Measurements from ENCODE around the gene FZR1. TPM values are rescaled to one million over a fixed set of nuclear protein-coding genes. Genes with fewer than 3 reads are reported as not detected.
A peak's percentile ranks its signal among the peaks of the same experiment; 100 is the strongest.

FZR1 gene
- total and polyA plus RNA-seq, 9 of the 15 experiments (the other 6 are each of a cell fraction or from before 2014, with no cell fraction given): 0.18 to 48.0 (median 22.2) TPM

DNA sequence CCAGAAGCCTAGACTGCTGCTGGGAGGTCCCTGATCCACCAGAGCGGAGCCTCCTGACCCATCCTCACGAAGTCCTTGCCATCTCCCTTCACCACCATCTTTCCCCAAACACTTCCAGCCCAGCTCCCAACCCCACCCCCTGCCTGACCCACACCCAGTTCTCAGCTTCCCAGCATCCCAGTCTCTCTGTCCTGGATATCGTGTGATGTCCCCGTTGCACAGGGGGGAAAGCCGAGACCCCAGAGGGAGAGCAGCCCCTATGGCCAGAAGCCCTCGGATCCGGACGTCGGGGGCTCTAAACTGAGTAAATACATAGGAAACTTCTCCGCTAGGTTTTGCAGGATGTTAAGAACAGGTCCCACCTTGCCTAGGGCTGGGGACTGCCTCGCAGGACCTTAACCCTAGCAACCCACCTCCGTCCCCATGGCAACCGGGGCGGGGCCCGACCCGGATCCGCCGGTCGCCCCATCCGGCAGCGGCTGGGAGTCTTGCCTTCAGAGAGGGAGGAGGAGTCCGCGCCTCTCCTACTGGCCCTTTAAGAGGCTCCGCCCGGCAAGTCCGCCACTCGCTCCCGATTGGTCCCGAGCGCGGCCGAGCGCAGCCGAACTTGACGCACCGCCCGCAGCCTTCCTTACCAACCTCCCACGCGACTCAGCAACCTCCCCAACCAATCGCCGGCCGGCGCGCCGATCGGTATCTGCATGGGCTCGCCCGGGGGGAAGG is 66.2 kb downstream of the FZR1 start (continued):
- TF ChIP-seq BRD4 (IDR thresholded peaks at IDR 0.05) (no peak), RBM25 (IDR thresholded peaks at IDR 0.05; ENCODE audit: low read depth, low read length, severe bottlenecking) (peak; percentile 95), CREM (IDR thresholded peaks at IDR 0.05; ENCODE audit: low read depth) (peak; percentile 78), CCNT2 (IDR thresholded peaks at IDR 0.05; ENCODE audit: borderline replicate concordance, extremely low read depth, insufficient read length, low read depth, low read length) (peak; percentile 83), FOXP1 (CRISPR knock-in tag; IDR thresholded peaks at IDR 0.05) (no peak), RFX7 (CRISPR knock-in tag; IDR thresholded peaks at IDR 0.05) (no peak), CHD2 (IDR thresholded peaks at IDR 0.05; ENCODE audit: low read depth, low read length) (peak; percentile 45), TCF3 (CRISPR knock-in tag; IDR thresholded peaks at IDR 0.05) (no peak), MBD2 (IDR thresholded peaks at IDR 0.05; ENCODE audit: borderline replicate concordance, low read depth) (peak; percentile 87), SP1 (CRISPR knock-in tag; IDR thresholded peaks at IDR 0.05) (peak; percentile 80), CSDE1 (IDR thresholded peaks at IDR 0.05) (peak in 1 of 2 experiments; percentile 88; a peak in 2 of 4 replicates), ZNF79 (CRISPR knock-in tag; IDR thresholded peaks at IDR 0.05; ENCODE audit: low read depth) (no peak), NFIX (CRISPR knock-in tag; IDR thresholded peaks at IDR 0.05; ENCODE audit: low read depth) (no peak), NEUROD1 (IDR thresholded peaks at IDR 0.05; ENCODE audit: borderline replicate concordance, low read depth, low read length, partially characterized antibody) (peak; percentile 90)
- TF ChIP-seq, protein P1, sequence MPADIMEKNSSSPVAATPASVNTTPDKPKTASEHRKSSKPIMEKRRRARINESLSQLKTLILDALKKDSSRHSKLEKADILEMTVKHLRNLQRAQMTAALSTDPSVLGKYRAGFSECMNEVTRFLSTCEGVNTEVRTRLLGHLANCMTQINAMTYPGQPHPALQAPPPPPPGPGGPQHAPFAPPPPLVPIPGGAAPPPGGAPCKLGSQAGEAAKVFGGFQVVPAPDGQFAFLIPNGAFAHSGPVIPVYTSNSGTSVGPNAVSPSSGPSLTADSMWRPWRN (IDR thresholded peaks at IDR 0.05; ENCODE audit: low read depth): peak; percentile 75
- TF ChIP-seq, protein P2, sequence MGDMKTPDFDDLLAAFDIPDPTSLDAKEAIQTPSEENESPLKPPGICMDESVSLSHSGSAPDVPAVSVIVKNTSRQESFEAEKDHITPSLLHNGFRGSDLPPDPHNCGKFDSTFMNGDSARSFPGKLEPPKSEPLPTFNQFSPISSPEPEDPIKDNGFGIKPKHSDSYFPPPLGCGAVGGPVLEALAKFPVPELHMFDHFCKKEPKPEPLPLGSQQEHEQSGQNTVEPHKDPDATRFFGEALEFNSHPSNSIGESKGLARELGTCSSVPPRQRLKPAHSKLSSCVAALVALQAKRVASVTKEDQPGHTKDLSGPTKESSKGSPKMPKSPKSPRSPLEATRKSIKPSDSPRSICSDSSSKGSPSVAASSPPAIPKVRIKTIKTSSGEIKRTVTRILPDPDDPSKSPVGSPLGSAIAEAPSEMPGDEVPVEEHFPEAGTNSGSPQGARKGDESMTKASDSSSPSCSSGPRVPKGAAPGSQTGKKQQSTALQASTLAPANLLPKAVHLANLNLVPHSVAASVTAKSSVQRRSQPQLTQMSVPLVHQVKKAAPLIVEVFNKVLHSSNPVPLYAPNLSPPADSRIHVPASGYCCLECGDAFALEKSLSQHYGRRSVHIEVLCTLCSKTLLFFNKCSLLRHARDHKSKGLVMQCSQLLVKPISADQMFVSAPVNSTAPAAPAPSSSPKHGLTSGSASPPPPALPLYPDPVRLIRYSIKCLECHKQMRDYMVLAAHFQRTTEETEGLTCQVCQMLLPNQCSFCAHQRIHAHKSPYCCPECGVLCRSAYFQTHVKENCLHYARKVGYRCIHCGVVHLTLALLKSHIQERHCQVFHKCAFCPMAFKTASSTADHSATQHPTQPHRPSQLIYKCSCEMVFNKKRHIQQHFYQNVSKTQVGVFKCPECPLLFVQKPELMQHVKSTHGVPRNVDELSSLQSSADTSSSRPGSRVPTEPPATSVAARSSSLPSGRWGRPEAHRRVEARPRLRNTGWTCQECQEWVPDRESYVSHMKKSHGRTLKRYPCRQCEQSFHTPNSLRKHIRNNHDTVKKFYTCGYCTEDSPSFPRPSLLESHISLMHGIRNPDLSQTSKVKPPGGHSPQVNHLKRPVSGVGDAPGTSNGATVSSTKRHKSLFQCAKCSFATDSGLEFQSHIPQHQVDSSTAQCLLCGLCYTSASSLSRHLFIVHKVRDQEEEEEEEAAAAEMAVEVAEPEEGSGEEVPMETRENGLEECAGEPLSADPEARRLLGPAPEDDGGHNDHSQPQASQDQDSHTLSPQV (IDR thresholded peaks at IDR 0.05): no peak
- TF ChIP-seq, protein P3, sequence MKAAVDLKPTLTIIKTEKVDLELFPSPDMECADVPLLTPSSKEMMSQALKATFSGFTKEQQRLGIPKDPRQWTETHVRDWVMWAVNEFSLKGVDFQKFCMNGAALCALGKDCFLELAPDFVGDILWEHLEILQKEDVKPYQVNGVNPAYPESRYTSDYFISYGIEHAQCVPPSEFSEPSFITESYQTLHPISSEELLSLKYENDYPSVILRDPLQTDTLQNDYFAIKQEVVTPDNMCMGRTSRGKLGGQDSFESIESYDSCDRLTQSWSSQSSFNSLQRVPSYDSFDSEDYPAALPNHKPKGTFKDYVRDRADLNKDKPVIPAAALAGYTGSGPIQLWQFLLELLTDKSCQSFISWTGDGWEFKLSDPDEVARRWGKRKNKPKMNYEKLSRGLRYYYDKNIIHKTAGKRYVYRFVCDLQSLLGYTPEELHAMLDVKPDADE (conservative IDR thresholded peaks at IDR 0.05; ENCODE audit: control insufficient read depth, low read depth, low read length): 0 out of 2 replicates have a peak, but pooled peaks have one; percentile 12
- TF ChIP-seq, protein P4, sequence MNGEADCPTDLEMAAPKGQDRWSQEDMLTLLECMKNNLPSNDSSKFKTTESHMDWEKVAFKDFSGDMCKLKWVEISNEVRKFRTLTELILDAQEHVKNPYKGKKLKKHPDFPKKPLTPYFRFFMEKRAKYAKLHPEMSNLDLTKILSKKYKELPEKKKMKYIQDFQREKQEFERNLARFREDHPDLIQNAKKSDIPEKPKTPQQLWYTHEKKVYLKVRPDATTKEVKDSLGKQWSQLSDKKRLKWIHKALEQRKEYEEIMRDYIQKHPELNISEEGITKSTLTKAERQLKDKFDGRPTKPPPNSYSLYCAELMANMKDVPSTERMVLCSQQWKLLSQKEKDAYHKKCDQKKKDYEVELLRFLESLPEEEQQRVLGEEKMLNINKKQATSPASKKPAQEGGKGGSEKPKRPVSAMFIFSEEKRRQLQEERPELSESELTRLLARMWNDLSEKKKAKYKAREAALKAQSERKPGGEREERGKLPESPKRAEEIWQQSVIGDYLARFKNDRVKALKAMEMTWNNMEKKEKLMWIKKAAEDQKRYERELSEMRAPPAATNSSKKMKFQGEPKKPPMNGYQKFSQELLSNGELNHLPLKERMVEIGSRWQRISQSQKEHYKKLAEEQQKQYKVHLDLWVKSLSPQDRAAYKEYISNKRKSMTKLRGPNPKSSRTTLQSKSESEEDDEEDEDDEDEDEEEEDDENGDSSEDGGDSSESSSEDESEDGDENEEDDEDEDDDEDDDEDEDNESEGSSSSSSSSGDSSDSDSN (IDR thresholded peaks at IDR 0.05; ENCODE audit: borderline replicate concordance in 1 of 2, low read depth in 2 of 2, low read length in 2 of 2): no peak
